HG03108 (cell line): ENCODE results near the gene TRIM63.
"Not testable (repeated sequence)": the region's sequence is repeated elsewhere in the genome, so short reads cannot be mapped to it uniquely, and the experiment has no call there.

Experiments
- ATAC-seq: cut with Tn5 transposase; IDR thresholded peaks from one replicate; pipeline ENCODE4 v1.9.1; 2021; ENCODE audit warnings: moderate library complexity; ENCODE audit not compliant: unreplicated experiment

The TRIM63 gene

DNA sequence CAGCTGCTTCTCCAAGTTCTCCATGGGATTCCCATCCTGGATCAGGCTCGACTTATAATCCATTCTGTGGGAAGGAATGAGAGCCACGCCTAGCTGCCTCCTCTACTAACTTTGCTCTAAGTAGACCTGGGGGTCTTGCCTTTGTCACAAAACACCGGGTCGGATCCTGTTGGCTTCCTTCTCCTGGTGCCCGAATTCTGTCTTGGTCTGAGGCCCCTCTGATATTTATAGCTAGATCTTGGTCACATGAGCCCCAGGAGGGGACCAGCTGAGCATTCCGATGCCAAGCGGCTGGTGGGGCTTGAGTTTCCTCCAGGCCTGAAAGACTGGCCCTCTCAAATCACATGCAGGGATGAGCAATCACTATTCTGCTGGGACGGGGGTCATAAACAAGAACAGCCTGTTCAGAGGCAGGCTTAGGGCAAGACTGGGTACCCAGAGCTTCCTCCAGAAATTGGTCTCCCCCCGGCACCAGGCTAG is at the start of gene TRIM63:
Gene TRIM63, minus strand, starts transcription at position 199 of the 480 bp plus-strand sequence. Its CDS starts 136 bp downstream, at position 63.
- no peak for ATAC-seq

DNA sequence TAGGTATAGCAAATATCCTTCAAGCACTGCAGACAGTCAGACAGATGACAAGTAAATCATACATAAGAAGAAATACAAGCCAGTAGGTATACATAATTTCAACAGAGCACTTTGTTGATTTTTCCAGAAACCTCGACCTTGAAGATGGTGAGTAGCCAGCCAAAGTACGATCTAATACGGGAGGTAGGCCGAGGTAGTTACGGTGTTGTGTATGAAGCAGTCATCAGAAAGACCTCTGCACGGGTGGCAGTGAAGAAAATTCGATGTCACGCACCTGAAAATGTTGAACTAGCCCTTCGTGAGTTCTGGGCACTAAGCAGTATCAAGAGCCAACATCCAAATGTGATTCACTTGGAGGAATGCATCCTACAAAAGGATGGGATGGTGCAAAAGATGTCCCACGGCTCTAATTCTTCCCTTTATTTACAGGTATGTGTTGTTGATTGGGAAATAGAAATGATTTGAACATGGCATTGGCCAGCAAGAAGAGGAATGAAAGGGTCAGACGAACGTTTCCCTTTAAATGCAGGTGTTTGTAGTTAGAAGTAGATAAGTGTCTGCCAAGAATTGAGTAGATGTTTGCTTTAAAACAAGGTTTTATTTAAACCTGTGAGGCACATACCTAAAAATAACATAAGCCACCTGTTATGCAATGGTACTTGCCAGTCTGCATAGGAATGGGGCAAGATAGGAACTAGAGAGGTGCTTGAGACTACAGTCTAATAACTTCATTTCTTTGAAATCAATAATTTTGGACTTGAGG is 46.9 kb upstream of the TRIM63 start:
- ATAC-seq, result no peak

GRCh38 chr1:26112407-26112775 is 45.0 kb upstream of the TRIM63 start:
- peak; percentile 11 for ATAC-seq

GRCh38 chr1:26111530-26112406 is 44.3 kb upstream of the TRIM63 start, which contains the start of gene PDIK1L:
Gene PDIK1L, plus strand, starts transcription at chr1:26111824. Its CDS starts 2,485 bp downstream, at chr1:26114309.
- ATAC-seq, result peak; percentile 57

DNA sequence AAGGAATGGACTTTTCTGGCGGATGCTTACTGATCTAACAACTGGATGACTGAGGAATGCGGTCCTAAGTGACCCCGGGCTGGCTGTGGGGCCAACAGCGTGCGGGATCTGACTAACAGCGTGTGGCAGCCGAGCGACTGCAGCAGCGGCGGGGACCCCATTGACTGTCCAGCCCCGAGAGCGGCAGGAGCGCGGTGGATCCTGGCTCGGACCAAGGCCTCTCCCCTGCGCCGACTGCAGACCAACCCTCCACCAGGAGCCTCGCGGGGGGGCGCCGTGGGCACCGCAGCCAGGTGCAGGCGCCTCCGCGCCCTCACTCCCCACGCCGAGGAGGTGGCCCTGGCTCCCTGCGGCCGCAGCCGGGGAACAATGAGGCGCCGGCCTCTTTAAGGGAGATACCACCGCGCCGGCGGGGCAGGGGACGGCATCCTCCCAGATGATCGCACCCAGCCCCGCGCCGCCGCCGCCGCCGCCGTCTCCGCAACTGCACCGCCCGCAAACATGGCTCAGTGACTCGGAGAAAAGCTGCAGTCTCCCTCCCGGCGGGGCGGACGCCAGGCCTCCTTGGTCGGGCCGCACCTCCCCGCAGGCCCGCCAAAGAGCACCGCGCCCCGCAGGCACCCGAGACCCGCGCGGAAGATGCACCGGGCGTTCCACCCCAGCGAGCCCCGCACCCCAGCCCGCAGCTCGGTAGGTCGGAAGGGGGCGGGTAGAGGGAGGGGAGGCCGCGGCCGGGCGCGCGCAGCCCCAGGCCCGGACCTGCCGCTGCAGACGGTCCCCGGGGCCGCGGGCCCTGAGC is 43.5 kb upstream of the TRIM63 start:
- ATAC-seq, result peak; percentile 31

DNA sequence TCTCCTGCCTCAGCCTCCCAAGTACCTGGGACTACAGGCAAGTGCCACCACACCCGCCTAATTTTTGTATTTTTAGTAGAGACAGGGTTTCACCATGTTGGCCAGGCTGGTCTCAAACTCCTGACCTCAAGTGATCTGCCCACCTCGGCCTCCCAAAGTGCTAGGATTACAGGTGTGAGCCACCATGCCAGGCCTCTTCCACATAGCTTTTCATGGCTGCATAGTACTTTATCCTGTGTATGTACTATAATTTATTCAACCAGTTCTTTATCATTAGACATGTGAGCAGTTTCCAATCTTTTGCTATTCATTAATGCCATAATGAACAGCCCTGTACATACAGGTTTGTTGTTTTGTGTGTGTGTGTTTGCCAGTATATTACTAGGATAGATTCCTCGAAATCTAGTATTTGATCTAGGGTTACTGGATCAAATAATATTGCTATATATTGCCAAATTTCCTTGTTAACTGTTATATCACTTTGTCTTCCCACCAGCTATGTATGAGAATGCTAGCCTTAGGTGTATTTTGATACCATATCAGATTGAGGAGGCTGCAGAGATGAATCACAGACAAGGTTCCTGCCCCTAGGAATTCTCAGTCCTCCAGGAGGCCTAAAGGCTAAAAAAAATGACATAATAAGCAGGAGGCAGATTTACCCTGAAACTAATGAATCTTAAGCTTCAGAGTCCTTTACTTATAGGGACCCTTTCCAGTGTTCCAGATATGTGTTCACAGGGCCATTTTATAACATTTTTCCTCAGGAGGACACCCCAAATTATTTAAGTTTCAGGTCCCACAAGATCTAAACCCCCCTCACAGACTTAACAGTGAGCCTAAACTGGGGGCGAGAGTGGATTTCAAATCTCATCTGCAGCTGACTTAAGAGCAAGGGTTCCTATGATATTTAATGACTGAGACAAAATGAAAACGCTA is 42.1 kb upstream of the TRIM63 start:
- no peak for ATAC-seq

DNA sequence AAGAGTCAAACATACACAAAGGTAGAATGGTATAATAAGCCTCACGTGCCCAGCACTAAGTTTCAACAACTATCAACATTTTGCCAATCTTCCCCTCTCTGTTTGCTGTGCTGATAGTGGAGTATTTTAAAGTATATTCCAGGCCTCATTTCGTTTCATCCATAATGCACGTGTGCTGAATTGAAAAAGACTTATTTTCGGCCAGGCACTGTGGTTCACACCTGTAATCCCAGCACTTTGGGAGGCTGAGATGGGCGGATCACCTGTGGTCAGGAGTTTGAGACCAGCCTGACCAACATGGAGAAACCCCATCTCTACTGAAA is 37.8 kb upstream of the TRIM63 start:
- ATAC-seq, result not testable (repeated sequence)

- ATAC-seq, result no peak
These were observed 35.1 kb upstream of the TRIM63 start for GRCh38 chr1:26102526-26102925.

DNA sequence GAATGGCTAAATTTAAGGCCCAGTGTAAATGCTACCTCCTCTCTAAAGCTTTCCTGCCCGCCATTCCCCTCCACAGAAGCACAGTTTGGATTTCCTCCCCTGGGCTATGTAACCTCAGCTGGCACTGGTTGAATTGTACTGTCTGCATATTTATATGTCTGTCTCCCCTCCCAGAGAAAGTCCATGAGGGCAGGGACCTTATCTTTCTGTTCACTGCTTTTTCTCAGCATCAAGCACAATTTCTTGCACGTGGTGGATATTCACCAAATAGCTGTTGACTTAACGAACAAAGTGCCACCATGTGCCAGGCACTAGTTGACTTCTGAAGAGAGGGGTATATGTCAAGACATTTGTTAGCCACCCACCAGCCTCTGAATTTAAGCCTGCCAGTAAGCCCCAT is 34.7 kb upstream of the TRIM63 start:
- no peak for ATAC-seq

- ATAC-seq, result not testable (repeated sequence)
These were observed 32.8 kb upstream of the TRIM63 start for GRCh38 chr1:26100204-26100603.

GRCh38 chr1:26099780-26100179 is 32.4 kb upstream of the TRIM63 start:
- no peak for ATAC-seq

DNA sequence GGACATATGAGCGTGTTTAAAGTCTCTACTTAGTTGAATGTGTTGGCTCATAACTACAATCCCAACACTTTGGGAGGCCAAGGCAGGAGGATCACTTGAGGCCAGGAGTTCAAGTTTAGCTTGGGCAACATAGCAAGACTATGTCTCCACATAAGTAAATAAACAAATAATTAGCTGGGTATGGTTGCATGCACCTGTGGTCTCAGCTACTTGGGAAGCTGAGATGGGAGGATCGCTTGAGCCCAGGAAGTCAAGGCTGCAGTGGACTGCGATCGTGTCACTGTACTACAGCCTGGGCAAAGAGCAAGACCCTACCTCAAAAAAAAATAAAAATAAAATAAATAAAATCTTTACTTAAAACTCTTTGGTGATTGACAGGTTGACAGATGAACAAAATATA is 31.2 kb upstream of the TRIM63 start:
- ATAC-seq, result no peak

DNA sequence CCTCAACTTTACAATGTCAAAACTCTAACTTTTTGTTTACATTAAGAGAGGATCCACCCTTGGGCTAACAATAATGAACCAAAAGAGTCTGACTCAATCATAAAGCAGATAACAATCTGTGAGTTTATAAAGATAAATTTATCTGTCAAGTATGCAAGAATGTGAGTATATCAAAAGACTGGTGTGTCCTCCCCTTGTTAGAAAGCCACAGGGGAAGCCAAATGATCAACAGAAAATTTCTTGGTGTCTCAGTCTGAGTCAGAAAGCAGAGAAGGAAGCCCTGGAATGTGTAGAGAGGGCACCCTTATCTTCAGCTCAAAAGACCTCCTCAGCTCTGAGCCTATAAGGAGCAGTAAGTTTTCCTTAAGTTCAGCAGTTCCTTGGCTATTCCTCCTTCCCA is 30.3 kb upstream of the TRIM63 start:
- no peak for ATAC-seq

GRCh38 chr1:26096471-26096870 is 29.0 kb upstream of the TRIM63 start:
- ATAC-seq, result no peak

DNA sequence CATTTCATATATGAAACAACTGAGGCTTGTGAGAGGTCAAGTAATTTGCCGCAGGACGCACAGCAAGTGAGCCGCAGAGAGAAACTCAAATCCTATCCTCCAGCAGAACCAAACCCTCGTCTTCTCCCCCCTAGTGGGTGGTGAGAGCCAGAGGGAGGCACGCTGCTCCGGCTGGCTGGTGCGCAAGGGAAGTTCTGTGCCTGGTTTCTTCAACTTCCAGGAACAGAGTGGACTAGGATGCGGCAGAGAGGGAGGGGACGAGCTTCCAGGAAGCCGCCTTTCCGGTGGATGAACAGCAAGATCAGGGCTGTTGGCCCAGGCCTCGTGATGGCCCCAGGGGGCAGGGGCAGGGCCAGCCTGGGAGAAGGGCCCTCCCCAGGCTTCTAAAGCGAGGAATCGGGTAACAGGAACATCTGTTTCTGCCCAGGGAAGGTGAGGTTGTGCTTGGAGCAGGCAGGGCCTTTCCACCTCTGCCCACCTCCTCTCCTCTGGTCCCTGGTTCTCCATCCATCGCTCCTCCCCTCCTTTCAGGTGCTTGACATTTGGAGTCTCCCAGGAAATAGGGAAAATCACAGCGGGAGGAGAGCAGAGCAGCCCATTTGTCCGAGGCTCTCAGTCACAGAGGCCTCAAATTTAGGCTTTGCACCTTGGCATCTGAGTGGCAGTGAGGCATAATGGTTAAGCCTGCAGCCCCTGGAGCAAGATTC is 27.4 kb upstream of the TRIM63 start:
- no peak for ATAC-seq

DNA sequence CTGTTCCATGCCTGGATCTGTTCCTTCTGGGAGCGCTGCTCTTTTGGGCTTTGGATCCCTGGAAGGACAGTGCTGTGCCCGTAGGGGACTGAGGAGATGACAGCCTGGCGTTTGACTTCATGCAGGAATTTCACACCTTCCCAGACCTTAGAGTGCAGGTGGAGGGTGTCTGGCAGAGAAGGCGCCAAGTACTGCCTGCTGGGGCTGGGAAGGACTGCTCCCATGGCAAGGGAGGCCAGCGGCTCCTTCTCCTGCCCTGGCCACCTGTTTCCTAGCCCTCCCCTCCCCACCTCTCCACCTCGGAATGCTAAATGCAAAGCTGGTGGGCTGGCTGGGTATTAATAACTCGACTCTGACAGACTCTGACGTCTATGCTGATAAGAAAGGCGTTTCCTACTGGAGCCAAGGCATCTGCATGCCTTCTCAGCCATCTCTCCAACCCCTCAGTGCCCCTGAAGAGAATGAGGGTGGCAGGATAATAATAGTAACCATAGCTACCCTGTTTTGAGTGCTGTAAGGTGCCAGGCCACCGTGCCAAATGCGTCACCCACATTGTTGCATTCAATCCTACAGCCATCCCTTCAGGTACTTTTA is 26.7 kb upstream of the TRIM63 start:
- no peak for ATAC-seq

DNA sequence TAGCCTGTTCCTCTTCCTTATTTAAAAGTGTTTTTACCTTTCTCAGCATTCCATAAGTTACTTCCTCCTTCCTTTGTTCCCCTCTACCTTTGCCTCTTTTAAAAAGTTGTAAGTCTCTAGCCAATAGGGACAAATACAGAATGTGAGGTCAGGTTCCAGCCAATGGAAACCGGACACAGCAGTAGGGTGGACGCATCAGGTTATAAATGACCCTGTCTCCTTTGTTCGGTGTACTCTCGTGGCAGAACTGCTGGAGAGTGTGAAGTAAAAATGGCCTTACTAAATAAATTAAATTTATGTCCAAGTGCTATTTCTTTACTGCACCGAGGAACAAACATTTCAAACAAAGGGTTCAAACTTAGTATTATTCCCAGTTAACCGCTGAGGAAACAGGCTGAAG is 26.1 kb upstream of the TRIM63 start:
- not testable (repeated sequence) for ATAC-seq

DNA sequence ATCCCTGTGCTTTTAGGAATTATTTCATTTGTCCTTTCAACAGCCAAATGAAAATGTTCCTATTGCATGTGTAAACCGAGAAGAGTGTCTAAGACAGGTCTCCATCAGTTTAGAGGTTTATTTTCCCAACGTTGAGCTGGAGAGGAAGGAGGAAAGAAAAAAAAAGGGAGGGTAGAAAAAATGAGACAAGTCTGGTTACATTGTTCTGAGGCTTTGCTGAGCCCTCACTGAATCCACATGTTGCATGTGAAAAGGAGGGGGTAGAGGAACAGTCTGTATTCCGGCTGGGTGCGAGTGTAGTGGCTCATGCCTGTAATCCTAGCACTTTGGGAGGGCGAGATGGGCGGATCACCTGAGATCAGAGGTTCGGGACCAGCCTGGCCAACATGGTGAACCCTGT is 25.0 kb upstream of the TRIM63 start:
- ATAC-seq, result no peak

DNA sequence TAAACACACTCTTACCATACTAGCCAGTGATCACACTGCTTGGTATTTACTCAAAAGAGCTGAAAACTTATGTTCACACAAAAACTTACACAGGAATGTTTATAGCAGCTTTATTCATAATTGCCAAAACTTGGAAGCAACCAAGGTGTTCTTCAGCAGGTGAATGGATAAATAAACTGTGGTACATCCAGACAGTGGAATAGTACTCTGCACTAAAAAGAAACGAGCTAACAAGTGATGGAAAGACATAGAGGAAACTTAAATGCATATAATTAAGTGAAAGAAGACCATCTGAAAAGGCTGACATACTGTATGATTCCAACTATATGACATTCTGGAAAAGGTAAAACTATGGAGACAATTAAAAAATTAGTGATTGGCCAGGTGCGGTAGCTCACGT is 23.5 kb upstream of the TRIM63 start:
- no peak for ATAC-seq
